HPDE6-E6E7 (cell line): ENCODE data around the gene VPS13A.
A peak's percentile ranks its signal among the peaks of the same experiment; 100 is the strongest.
"Not testable (repeated sequence)": the region's sequence is repeated elsewhere in the genome, so short reads cannot be mapped to it uniquely, and the experiment has no call there.

Experiments used
- DNase-seq: peaks from one replicate; pipeline ENCODE4 v3.0.0; 2011; ENCODE audit warnings: missing footprints; ENCODE audit errors: extremely low spot score

The VPS13A gene

GRCh38 chr9:77183581-77183980 is 6.2 kb downstream of the VPS13A start:
- DNase-seq: no peak

- DNase-seq: no peak
Measured at GRCh38 chr9:77188242-77188641, 10.9 kb downstream of the VPS13A start.

- DNase-seq: no peak
Measured at GRCh38 chr9:77194423-77194822, 17.1 kb downstream of the VPS13A start.

GRCh38 chr9:77210116-77210515 is 32.8 kb downstream of the VPS13A start:
- DNase-seq: no peak

GRCh38 chr9:77211561-77211960 is 34.2 kb downstream of the VPS13A start:
- DNase-seq: no peak

- no peak for DNase-seq
Measured at GRCh38 chr9:77212801-77213200, 35.5 kb downstream of the VPS13A start.

- DNase-seq: peak; percentile 5
Measured at GRCh38 chr9:77215874-77216273, 38.5 kb downstream of the VPS13A start.

GRCh38 chr9:77218612-77219011 is 41.3 kb downstream of the VPS13A start:
- peak; percentile 1 for DNase-seq

- no peak for DNase-seq
Measured at GRCh38 chr9:77221431-77221830, 44.1 kb downstream of the VPS13A start.

GRCh38 chr9:77224746-77225312 is 47.5 kb downstream of the VPS13A start:
- DNase-seq: no peak

- DNase-seq: no peak
Measured at GRCh38 chr9:77236693-77237092, 59.4 kb downstream of the VPS13A start.

- no peak for DNase-seq
Measured at GRCh38 chr9:77237896-77238295, 60.6 kb downstream of the VPS13A start.

- DNase-seq: no peak
Measured at GRCh38 chr9:77251050-77251449, 73.7 kb downstream of the VPS13A start.

GRCh38 chr9:77257275-77257674 is 79.9 kb downstream of the VPS13A start:
- no peak for DNase-seq

GRCh38 chr9:77261605-77262004 is 84.3 kb downstream of the VPS13A start:
- no peak for DNase-seq

- DNase-seq: not testable (repeated sequence)
Measured at GRCh38 chr9:77267762-77268161, 90.4 kb downstream of the VPS13A start.

- DNase-seq: peak; percentile 41
Measured at GRCh38 chr9:77271023-77271690, 93.8 kb downstream of the VPS13A start.

- DNase-seq: no peak
Measured at GRCh38 chr9:77276799-77277198, 99.5 kb downstream of the VPS13A start.

GRCh38 chr9:77277719-77278118 is 100.4 kb downstream of the VPS13A start:
- no peak for DNase-seq

- DNase-seq: no peak
Measured at GRCh38 chr9:77283991-77284390, 106.7 kb downstream of the VPS13A start.

GRCh38 chr9:77284616-77285015 is 107.3 kb downstream of the VPS13A start:
- DNase-seq: no peak

- no peak for DNase-seq
Measured at GRCh38 chr9:77290373-77290772, 113.0 kb downstream of the VPS13A start.

GRCh38 chr9:77291714-77292113 is 114.4 kb downstream of the VPS13A start:
- DNase-seq: peak; percentile 51

GRCh38 chr9:77293949-77294348 is 116.6 kb downstream of the VPS13A start:
- no peak for DNase-seq
